CD8-positive, alpha-beta memory T cell (primary cell): ENCODE measurements around the gene TEX51. TPM values are rescaled to one million over a fixed set of nuclear protein-coding genes. Genes with fewer than 3 reads are reported as not detected.

ENCODE experiments used
- CTCF ChIA-PET: fragments of 350-600 bp; sonication (Branson Sonifier 250); formaldehyde crosslinking; loops from one replicate; lab custom pipeline; 2021; ENCODE audit warnings: antibody characterized with exemption; lab: Charles Lee
- POLR2A ChIA-PET: fragments of 350-600 bp; sonication (Branson Sonifier 250); formaldehyde crosslinking; loops from one replicate; lab custom pipeline; 2021; ENCODE audit warnings: antibody characterized with exemption; lab: Charles Lee
- DNase-seq, 5 donors: peaks; one replicate each; pipeline versions ENCODE4 v3.0.0 to v3.0.0-alpha.2; 2020 to 2022; ENCODE audit warnings: mixed read lengths in 1 of 5
- H3K27ac ChIP-seq: one replicate; pipeline ENCODE4 v1.7.0; 2013; ENCODE audit warnings: low read depth, mild to moderate bottlenecking, low read length, moderate library complexity
- H3K27me3 ChIP-seq: 2 replicates; pipeline ENCODE4 v1.7.0; 2013; ENCODE audit warnings: low read length, mild to moderate bottlenecking; ENCODE audit not compliant: insufficient read depth, poor library complexity, severe bottlenecking
- H3K36me3 ChIP-seq: 2 replicates; pipeline ENCODE4 v1.7.0; 2013; ENCODE audit warnings: mild to moderate bottlenecking, low read length, moderate library complexity; ENCODE audit not compliant: insufficient read depth
- H3K4me1 ChIP-seq: 2 replicates; pipeline ENCODE4 v1.7.0; 2013; ENCODE audit warnings: mild to moderate bottlenecking, low read length, moderate library complexity; ENCODE audit not compliant: insufficient read depth
- H3K4me3 ChIP-seq: 2 replicates; pipeline ENCODE4 v1.7.0; 2013; ENCODE audit warnings: mild to moderate bottlenecking, low read length
- H3K9me3 ChIP-seq: 2 replicates; pipeline ENCODE4 v1.7.0; 2013; ENCODE audit warnings: mild to moderate bottlenecking, low read length
- H3K27ac Mint-ChIP-seq, 8 donors: one replicate each; pipeline ENCODE4 v1.8.0; 2020 to 2021; ENCODE audit warnings: mixed read lengths in 8 of 8, mild to moderate bottlenecking in 6 of 8, inconsistent platforms in 3 of 8, moderate library complexity in 3 of 8
- H3K27me3 Mint-ChIP-seq, 2 donors: one replicate each; pipeline ENCODE4 v1.8.0; 2020 to 2021; ENCODE audit warnings: mixed read lengths in 2 of 2, mild to moderate bottlenecking in 1 of 2, moderate library complexity in 1 of 2
- H3K36me3 Mint-ChIP-seq, 3 donors: one replicate each; pipeline ENCODE4 v1.8.0; 2020 to 2021; ENCODE audit warnings: mixed read lengths in 3 of 3, inconsistent platforms in 1 of 3, mild to moderate bottlenecking in 1 of 3
- H3K4me1 Mint-ChIP-seq, 3 donors: one replicate each; pipeline ENCODE4 v1.8.0; 2020 to 2021; ENCODE audit warnings: mixed read lengths in 3 of 3, inconsistent platforms in 1 of 3, mild to moderate bottlenecking in 1 of 3
- H3K4me3 Mint-ChIP-seq, 7 donors: one replicate each; pipeline ENCODE4 v1.8.0; 2020 to 2021; ENCODE audit warnings: mixed read lengths in 7 of 7, mild to moderate bottlenecking in 6 of 7, moderate library complexity in 4 of 7, inconsistent platforms in 2 of 7
- H3K9me3 Mint-ChIP-seq, 5 donors: one replicate each; pipeline ENCODE4 v1.8.0; 2020 to 2022; ENCODE audit warnings: mixed read lengths in 5 of 5, mild to moderate bottlenecking in 3 of 5, moderate library complexity in 2 of 5, inconsistent platforms in 1 of 5
- polyA plus RNA-seq: library from polyadenylated mRNA; unstranded; fragments of 300-500 nt; fragmentation: Illumina TruSeq; gene quantifications from one replicate; pipeline ENCODE4 v1.2.3, GENCODE V29; 2021
- total RNA-seq, 2 experiments: library from RNA; stranded (reverse); gene quantifications; one replicate each; pipeline ENCODE4 v1.2.3, GENCODE V29; 2021

TEX51 gene
- total and polyA plus RNA-seq, 3 experiments from 2014 or later: not detected

DNA sequence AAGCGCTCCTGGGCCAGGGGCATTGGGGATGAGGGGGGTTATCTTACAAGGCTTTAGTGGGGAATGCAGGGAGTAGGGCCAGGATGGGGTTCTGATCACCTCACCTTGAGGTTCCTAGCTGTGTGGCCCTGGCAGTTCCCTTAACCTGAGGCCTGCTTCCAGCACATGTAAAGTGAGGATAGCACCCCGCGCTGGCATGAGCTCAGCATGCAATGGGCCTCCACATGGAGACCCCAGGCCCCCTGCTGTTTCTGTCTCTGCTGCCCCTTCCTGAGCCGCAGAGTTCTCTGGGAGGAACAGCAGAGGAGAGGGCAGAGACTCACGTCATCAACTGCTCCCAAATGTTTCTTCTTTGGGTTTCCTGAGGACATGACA, 8.6 kb upstream of the TEX51 start:
- DNase-seq: no peak
- Histone ChIP-seq H3K9me3 (no peaks in the 10 kb centered on the region), H3K4me3 (no peak overlapping the region), H3K27me3 (peaks cover 5% of the 10 kb centered on the region), H3K27ac (no peak overlapping the region), H3K4me1 (no peaks in the 10 kb centered on the region), H3K36me3 (no peaks in the 10 kb centered on the region)
- POLR2A ChIA-PET: no interaction called here
- Mint-ChIP-seq H3K36me3 (no peaks in the 10 kb centered on the region), H3K9me3 (no peaks in the 10 kb centered on the region), H3K4me3 (no peak overlapping the region), H3K27ac (no peak overlapping the region), H3K4me1 (peaks cover 4 to 9% (median 5%) of the 10 kb centered on the region in 3 donors), H3K27me3 (peaks cover 5 to 27% of the 10 kb centered on the region in 2 donors)
- CTCF ChIA-PET: no interaction called here

DNA sequence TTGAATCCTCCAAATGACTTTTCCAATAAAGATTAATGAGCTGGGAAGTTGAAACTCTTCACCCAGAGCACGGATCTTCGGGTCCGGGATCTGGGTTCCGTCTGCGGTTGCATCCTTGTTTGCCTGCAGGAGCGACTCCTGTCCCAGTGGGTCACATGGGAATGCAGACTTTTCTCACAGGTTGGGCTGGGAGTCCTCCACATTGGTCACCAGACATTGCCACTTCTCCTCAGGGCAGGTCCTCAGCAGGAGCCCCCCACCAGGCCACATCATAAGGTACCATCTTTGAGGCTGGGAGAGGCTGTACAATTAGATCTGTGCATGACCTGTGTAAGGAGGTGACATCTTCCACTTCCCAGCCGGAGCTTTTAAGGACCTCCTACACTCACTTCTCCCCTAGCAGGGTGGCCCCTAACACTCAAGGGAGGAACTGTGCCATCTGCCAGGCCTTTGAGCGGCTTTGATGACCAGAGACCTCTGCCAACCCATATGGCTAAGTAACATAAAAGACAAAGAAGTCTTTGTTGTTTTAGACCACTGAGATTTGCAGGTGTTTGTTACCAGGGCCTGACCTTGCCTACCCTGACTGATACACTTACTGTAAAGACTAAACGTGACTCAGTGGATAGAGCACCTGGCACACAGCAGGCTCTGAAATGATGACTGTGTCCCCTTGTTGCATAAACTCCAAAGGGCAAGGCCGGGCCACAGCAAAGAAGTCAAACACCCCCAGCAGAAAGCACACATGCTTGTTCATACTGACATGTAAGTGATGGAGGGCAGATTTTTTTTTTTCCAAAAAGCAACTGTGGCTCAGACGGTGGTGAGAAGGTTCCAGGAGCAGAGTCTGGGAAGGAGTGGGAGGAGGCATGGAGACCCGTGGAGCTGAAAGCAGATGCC, 7.9 kb upstream of the TEX51 start:
- Histone ChIP-seq H3K9me3 (no peaks in the 10 kb centered on the region), H3K27me3 (peaks cover 5% of the 10 kb centered on the region), H3K27ac (no peak overlapping the region), H3K4me3 (no peak overlapping the region), H3K4me1 (no peaks in the 10 kb centered on the region), H3K36me3 (no peaks in the 10 kb centered on the region)
- H3K4me3 Mint-ChIP-seq: no peak overlapping the region
- peaks cover 4 to 9% (median 5%) of the 10 kb centered on the region in 3 donors for H3K4me1 Mint-ChIP-seq
- ChIA-PET CTCF (no interaction called here), POLR2A (no interaction called here)
- no peaks in the 10 kb centered on the region for H3K9me3 Mint-ChIP-seq
- H3K27ac Mint-ChIP-seq: no peak overlapping the region
- H3K36me3 Mint-ChIP-seq: no peaks in the 10 kb centered on the region
- H3K27me3 Mint-ChIP-seq: peaks cover 2 to 27% of the 10 kb centered on the region in 2 donors
- no peak for DNase-seq

DNA sequence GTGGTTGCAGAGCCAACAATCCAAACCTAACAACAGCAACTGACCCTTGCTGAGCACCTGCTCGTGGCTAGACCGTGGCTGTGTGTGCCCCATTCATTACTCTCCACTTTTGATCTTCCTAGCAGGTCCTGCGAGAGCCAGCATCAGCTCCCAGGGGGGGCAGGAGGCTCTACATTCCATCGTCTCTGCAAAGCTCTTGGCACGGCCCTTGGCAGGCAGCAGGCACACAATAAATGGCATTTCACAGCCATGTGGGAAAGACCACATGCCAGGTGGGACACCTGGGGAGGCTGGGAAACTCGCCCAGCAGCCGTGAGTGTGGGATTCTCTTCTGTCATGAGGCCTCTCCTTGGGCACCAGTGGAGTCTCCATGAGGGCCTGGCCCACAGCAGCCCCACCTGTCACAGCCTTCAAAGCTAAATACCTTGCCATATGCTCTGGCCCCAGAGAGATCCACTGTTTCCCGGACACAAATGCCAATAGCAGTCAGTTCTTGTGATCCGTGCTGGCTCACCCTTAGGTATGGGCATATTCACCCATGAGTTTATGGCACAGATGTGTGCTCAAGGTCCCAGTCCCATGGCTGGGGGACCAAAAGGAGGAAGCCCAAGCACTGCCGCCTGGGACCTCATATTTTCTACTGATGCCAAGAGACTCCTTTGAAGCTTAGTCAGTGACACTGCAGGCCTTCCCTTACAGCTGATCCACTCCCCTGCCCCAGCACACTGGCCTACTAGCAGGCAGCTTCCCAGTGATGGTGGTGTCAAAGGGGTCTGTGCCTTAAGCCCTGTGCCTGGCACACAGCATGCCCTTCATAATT, 6.8 kb upstream of the TEX51 start:
- Histone ChIP-seq H3K36me3 (no peaks in the 10 kb centered on the region), H3K27me3 (peaks cover 5% of the 10 kb centered on the region), H3K4me1 (no peaks in the 10 kb centered on the region), H3K9me3 (no peaks in the 10 kb centered on the region), H3K27ac (no peak overlapping the region), H3K4me3 (no peak overlapping the region)
- DNase-seq: no peak
- no peaks in the 10 kb centered on the region for H3K36me3 Mint-ChIP-seq
- H3K9me3 Mint-ChIP-seq: no peaks in the 10 kb centered on the region
- no peak overlapping the region for H3K27ac Mint-ChIP-seq
- H3K4me3 Mint-ChIP-seq: no peak overlapping the region
- ChIA-PET POLR2A (no interaction called here), CTCF (no interaction called here)
- peaks cover 0 to 3% (median 3%) of the 10 kb centered on the region in 3 donors for H3K4me1 Mint-ChIP-seq
- peaks cover 2 to 22% of the 10 kb centered on the region in 2 donors for H3K27me3 Mint-ChIP-seq

DNA sequence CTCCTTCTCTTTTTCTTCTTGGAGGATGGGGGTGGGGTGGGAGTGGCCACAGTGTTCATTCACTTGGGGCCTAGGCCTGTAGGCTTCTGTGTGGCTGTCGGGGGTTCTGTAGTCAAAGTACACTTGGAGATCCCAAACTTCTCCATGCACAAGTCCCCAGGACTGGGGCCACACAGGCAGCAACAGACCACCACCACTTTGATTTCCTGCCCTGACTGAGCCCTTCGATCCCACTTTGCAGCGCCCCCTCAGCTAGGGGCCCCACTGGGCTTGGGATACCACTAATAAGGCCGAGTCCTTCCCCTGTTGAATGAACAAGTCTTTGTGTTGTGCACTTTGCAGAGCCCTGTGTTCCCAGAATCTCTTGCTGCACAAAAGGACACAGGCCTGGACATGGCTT, 5.5 kb upstream of the TEX51 start:
- Mint-ChIP-seq H3K4me3 (no peak overlapping the region), H3K4me1 (no peaks in the 10 kb centered on the region), H3K9me3 (peaks cover 0 to 4% (median 0%) of the 10 kb centered on the region in 5 donors), H3K36me3 (no peaks in the 10 kb centered on the region), H3K27me3 (peaks cover 2 to 16% of the 10 kb centered on the region in 2 donors), H3K27ac (no peak overlapping the region)
- Histone ChIP-seq H3K9me3 (no peaks in the 10 kb centered on the region), H3K4me1 (no peaks in the 10 kb centered on the region), H3K27ac (no peak overlapping the region), H3K27me3 (no peaks in the 10 kb centered on the region), H3K36me3 (no peaks in the 10 kb centered on the region), H3K4me3 (no peak overlapping the region)
- no peak for DNase-seq
- CTCF ChIA-PET: no interaction called here
- POLR2A ChIA-PET: no interaction called here

DNA sequence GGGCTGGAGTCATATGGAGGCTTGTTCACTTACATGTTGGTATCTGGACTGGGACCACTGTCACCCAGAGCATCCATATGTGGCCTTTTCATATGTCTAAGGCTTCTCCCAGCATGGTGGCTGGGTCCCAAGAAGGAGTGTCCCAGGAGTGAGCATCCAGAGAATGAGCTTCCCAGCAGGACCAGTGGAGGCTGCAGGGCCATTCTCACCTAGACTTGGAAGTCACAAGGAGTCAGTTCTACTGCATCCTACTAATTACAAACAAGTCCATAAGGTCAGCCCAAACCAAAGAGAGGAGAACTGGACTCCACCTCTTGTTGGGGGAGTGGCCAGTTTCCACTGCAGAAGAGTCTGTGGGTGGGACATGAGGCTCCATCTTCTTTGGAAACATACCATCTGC, 5.1 kb upstream of the TEX51 start:
- Histone ChIP-seq H3K36me3 (no peaks in the 10 kb centered on the region), H3K27me3 (no peaks in the 10 kb centered on the region), H3K4me3 (no peak overlapping the region), H3K4me1 (no peaks in the 10 kb centered on the region), H3K27ac (no peak overlapping the region), H3K9me3 (no peaks in the 10 kb centered on the region)
- no peak for DNase-seq
- no peak overlapping the region for H3K27ac Mint-ChIP-seq
- no peaks in the 10 kb centered on the region for H3K4me1 Mint-ChIP-seq
- H3K9me3 Mint-ChIP-seq: peaks cover 0 to 4% (median 0%) of the 10 kb centered on the region in 5 donors
- H3K36me3 Mint-ChIP-seq: no peaks in the 10 kb centered on the region
- CTCF ChIA-PET: no interaction called here
- peaks cover 4 to 11% of the 10 kb centered on the region in 2 donors for H3K27me3 Mint-ChIP-seq
- H3K4me3 Mint-ChIP-seq: no peak overlapping the region
- POLR2A ChIA-PET: no interaction called here

DNA sequence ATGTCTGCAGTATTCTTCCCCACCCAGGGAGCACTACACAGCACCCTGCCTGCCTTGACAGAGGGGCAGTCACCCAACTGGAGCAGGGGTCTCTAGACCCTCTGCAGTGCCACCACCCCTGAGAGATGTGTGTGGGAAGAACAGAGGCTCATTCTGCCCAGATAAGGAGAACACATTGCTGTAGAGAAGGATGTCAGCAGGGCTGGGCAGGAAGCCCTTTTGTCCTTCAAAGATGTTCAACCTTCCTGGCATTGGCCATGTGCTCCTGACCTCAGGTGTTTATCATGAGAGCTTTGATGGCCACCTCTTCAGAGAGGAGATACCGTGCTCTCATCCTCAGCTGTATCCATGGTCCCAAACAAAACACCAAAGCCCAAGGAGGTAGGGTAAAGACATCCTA, 4.6 kb upstream of the TEX51 start:
- H3K4me1 ChIP-seq: no peaks in the 10 kb centered on the region
- no peak overlapping the region for H3K4me3 Mint-ChIP-seq
- ChIA-PET CTCF (no interaction called here), POLR2A (no interaction called here)
- no peaks in the 10 kb centered on the region for H3K9me3 ChIP-seq
- no peak overlapping the region for H3K27ac Mint-ChIP-seq
- no peaks in the 10 kb centered on the region for H3K36me3 ChIP-seq
- H3K27me3 ChIP-seq: no peaks in the 10 kb centered on the region
- H3K36me3 Mint-ChIP-seq: no peaks in the 10 kb centered on the region
- DNase-seq: no peak
- no peak overlapping the region for H3K4me3 ChIP-seq
- H3K27ac ChIP-seq: no peak overlapping the region
- H3K27me3 Mint-ChIP-seq: peaks cover 5 to 8% of the 10 kb centered on the region in 2 donors
- no peaks in the 10 kb centered on the region for H3K4me1 Mint-ChIP-seq
- H3K9me3 Mint-ChIP-seq: peaks cover 0 to 4% (median 0%) of the 10 kb centered on the region in 5 donors

DNA sequence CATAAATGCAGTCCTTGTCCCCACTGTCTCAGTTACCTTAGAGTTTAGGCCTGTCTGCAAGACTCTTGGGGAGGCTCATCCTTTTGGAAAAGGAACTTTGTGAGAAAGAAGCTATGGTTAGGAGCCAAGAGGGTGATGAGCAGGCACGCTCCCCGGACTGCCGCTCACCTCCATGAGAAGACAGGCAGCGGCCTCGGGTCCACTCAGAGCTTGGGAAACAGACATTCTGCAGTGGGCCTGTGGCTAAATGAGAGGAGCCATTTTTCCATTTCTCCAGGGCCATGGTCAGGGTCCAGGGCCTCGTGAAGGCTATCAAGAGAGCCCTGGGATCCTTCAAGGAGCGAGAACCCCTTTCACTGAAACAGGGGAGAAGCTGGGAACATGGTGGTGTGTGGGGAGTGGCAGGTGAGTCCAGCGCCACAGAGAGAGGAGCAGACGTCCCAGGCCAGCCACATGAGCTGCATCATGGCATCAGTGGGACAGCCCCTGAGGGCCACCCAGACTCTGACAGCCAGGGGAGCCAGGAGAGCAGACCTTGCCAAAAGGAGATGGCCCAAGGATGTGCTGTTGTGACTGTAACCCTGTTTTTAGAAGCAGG, 4.0 kb upstream of the TEX51 start:
- Histone ChIP-seq H3K27ac (no peak overlapping the region), H3K9me3 (no peaks in the 10 kb centered on the region), H3K27me3 (no peaks in the 10 kb centered on the region), H3K36me3 (no peaks in the 10 kb centered on the region), H3K4me3 (no peak overlapping the region), H3K4me1 (no peaks in the 10 kb centered on the region)
- H3K9me3 Mint-ChIP-seq: peaks cover 0 to 4% (median 0%) of the 10 kb centered on the region in 5 donors
- H3K36me3 Mint-ChIP-seq: no peaks in the 10 kb centered on the region
- H3K4me3 Mint-ChIP-seq: no peak overlapping the region
- H3K27ac Mint-ChIP-seq: peak overlapping the region in 1 of 8 donors; percentile 83
- no peak for DNase-seq
- H3K4me1 Mint-ChIP-seq: no peaks in the 10 kb centered on the region
- peaks cover 4 to 5% of the 10 kb centered on the region in 2 donors for H3K27me3 Mint-ChIP-seq
- CTCF ChIA-PET: no interaction called here
- POLR2A ChIA-PET: no interaction called here

DNA sequence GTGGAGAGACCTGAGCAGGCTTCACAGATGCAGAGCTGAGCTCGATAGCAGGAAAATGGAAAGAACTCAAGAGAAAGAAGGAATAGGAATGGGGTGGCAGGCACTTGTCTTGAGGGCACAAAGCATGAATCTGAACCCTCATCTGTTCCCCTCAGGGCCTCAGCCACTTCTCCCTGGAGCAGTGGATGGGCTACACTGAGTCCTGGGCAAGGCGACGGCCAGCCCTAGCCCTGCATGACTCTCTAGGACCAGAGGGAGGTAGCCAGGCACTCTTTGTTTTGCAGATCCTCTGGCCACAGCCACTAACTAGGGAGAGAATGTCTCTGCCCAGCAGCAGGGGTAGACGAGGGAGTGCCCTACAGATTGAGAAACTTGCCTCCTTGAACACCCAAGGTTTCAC, 3.4 kb upstream of the TEX51 start:
- no peaks in the 10 kb centered on the region for H3K4me1 ChIP-seq
- H3K9me3 ChIP-seq: no peaks in the 10 kb centered on the region
- no peak overlapping the region for H3K4me3 Mint-ChIP-seq
- no peaks in the 10 kb centered on the region for H3K27me3 ChIP-seq
- no peaks in the 10 kb centered on the region for H3K36me3 ChIP-seq
- ChIA-PET CTCF (no interaction called here), POLR2A (no interaction called here)
- H3K4me1 Mint-ChIP-seq: no peaks in the 10 kb centered on the region
- H3K4me3 ChIP-seq: no peak overlapping the region
- H3K36me3 Mint-ChIP-seq: no peaks in the 10 kb centered on the region
- no peak overlapping the region for H3K27ac ChIP-seq
- H3K27me3 Mint-ChIP-seq: peaks cover 5 to 8% of the 10 kb centered on the region in 2 donors
- H3K27ac Mint-ChIP-seq: no peak overlapping the region
- peaks cover 0 to 4% (median 0%) of the 10 kb centered on the region in 5 donors for H3K9me3 Mint-ChIP-seq
- no peak for DNase-seq
